ENCODE data around the gene UBXN2A.
A peak's percentile ranks its signal among the peaks of the same experiment; 100 is the strongest.
"Not testable (repeated sequence)": the region's sequence is repeated elsewhere in the genome, so short reads cannot be mapped to it uniquely, and the experiment has no call there.

UBXN2A gene

GRCh38 chr2:24015562-24016375 lies 75.5 kb downstream of the UBXN2A start:
- no peak for DNase-seq

GRCh38 chr2:24016376-24016761 lies 76.1 kb downstream of the UBXN2A start:
- DNase-seq = no peak

- no peak for DNase-seq
Measured at GRCh38 chr2:24016853-24017703, 76.8 kb downstream of the UBXN2A start.

GRCh38 chr2:24017711-24018110 lies 77.4 kb downstream of the UBXN2A start:
- DNase-seq = no peak

GRCh38 chr2:24018241-24018640 lies 78.0 kb downstream of the UBXN2A start:
- DNase-seq = no peak

GRCh38 chr2:24019729-24020128 lies 79.5 kb downstream of the UBXN2A start:
- no peak for DNase-seq

GRCh38 chr2:24020244-24020643 lies 80.0 kb downstream of the UBXN2A start:
- DNase-seq = no peak

- no peak for DNase-seq
Measured at GRCh38 chr2:24021122-24021998, 81.1 kb downstream of the UBXN2A start.

GRCh38 chr2:24022324-24022974 lies 82.2 kb downstream of the UBXN2A start:
- DNase-seq = no peak

- DNase-seq = no peak
Measured at GRCh38 chr2:24022975-24023575, 82.8 kb downstream of the UBXN2A start.

GRCh38 chr2:24024018-24024417 lies 83.8 kb downstream of the UBXN2A start:
- DNase-seq = no peak

GRCh38 chr2:24024996-24025663 lies 84.9 kb downstream of the UBXN2A start:
- DNase-seq = no peak

GRCh38 chr2:24026233-24026632 lies 86.0 kb downstream of the UBXN2A start:
- no peak for DNase-seq

- no peak for DNase-seq
Measured at GRCh38 chr2:24038786-24039499, 98.7 kb downstream of the UBXN2A start.

GRCh38 chr2:24040511-24040910 lies 100.2 kb downstream of the UBXN2A start:
- no peak for DNase-seq

- not testable (repeated sequence) for DNase-seq
Measured at GRCh38 chr2:24043133-24043532, 102.9 kb downstream of the UBXN2A start.

- no peak for DNase-seq
Measured at GRCh38 chr2:24045511-24046508, 105.5 kb downstream of the UBXN2A start.

GRCh38 chr2:24046599-24046929 lies 106.3 kb downstream of the UBXN2A start:
- DNase-seq = no peak

GRCh38 chr2:24046930-24047702 lies 106.9 kb downstream of the UBXN2A start, which contains the start of gene WDCP:
WDCP (minus strand) TSS chr2:24047391; CDS start chr2:24039494, 7,897 bp downstream.
- peak; percentile 85 for DNase-seq
